Spleen (tissue), 11 donors: ENCODE measurements around the gene CLASP1. TPM values are rescaled to one million over a fixed set of nuclear protein-coding genes. Genes with fewer than 3 reads are reported as not detected.

Experiments used
- DNase-seq: peaks from one replicate; pipeline ENCODE4 v3.0.0-alpha.2; 2020
- H3K27ac ChIP-seq, 8 donors: fragments of 200-600 bp; sonication (generic) in 7 of 8; 1 replicate in 4 of 8; 2 replicates in 4 of 8; pipeline versions ENCODE4 v1.5.0 to v1.8.0; 2016 to 2021; ENCODE audit warnings: inconsistent platforms in 4 of 8, mild to moderate bottlenecking in 4 of 8, moderate library complexity in 1 of 8
- H3K27me3 ChIP-seq, 7 donors: fragments of 200-600 bp; sonication (generic) in 6 of 7; replicated peaks in 1 of 7; 1 replicate in 4 of 7; 2 replicates in 3 of 7; pipeline versions ENCODE4 v1.5.0 to v1.8.0; 2016 to 2021; ENCODE audit warnings: inconsistent platforms in 3 of 7, mild to moderate bottlenecking in 1 of 7
- H3K36me3 ChIP-seq, 6 donors: fragments of 200-600 bp; sonication (generic) in 5 of 6; 1 replicate in 4 of 6; 2 replicates in 2 of 6; pipeline versions ENCODE4 v1.5.0 to v1.8.0; 2016 to 2021; ENCODE audit warnings: inconsistent platforms in 2 of 6
- H3K4me1 ChIP-seq, 6 donors: fragments of 200-600 bp; sonication (generic) in 5 of 6; 1 replicate in 3 of 6; 2 replicates in 3 of 6; pipeline versions ENCODE4 v1.5.0 to v1.8.0; 2016 to 2021; ENCODE audit warnings: inconsistent platforms in 3 of 6
- H3K4me3 ChIP-seq, 8 donors: fragments of 200-600 bp; sonication (generic) in 7 of 8; 1 replicate in 4 of 8; 2 replicates in 4 of 8; pipeline versions ENCODE4 v1.5.0 to v1.8.0; 2016 to 2021; ENCODE audit warnings: inconsistent platforms in 4 of 8, mild to moderate bottlenecking in 4 of 8, moderate library complexity in 2 of 8
- H3K9me3 ChIP-seq, 8 donors: fragments of 200-600 bp; sonication (generic) in 7 of 8; 1 replicate in 4 of 8; 2 replicates in 4 of 8; pipeline versions ENCODE4 v1.5.0 to v1.8.0; 2016 to 2021; ENCODE audit warnings: inconsistent platforms in 4 of 8
- POLR2A ChIP-seq, 3 donors: fragments of 450-650 bp; IDR thresholded peaks; one replicate each; pipeline ENCODE4 v1.5.1; 2017; ENCODE audit warnings: antibody characterized with exemption in 3 of 3, mild to moderate bottlenecking in 1 of 3
- POLR2AphosphoS5 ChIP-seq, 3 donors: sonication (generic); formaldehyde crosslinking; IDR thresholded peaks; one replicate each; pipeline ENCODE4 v1.5.1; 2017; ENCODE audit warnings: antibody characterized with exemption in 3 of 3
- WGBS, 5 donors: extraction: QIAGEN DNeasy Blood & Tissue Kit in 3 of 5; methylation state at CpG; one replicate each; pipeline versions ENCODE4 v1.1.5 to v1.1.7; 2013 to 2018; 5-methylcytosine and 5-hydroxymethylcytosine counted together
- intact Hi-C: fragments of 100-400 bp; cut with DNase I; formaldehyde crosslinking; loops from one replicate; pipeline ENCODE4 v1.15.0; 2023; ENCODE audit warnings: low total_unique reads
- polyA plus RNA-seq, 3 donors: library from polyadenylated mRNA; stranded (reverse); fragments of 200-250 nt; gene quantifications; one replicate each; pipeline ENCODE4 v1.2.1, GENCODE V29; 2013
- total RNA-seq, 7 donors: library from RNA; depleted of rRNA in 3 of 7; stranded (reverse); fragments of >200 nt in 3 of 7; fragmentation: NEBNext Ultra II Directional in 4 of 7; extraction: Animal tissue kit (Norgen Biotek cat#: 25700) in 4 of 7; gene quantifications; one replicate each; pipeline versions ENCODE4 v1.1.0 to v1.2.1, GENCODE V29; 2016 to 2021
- TF ChIP-seq, protein P1 (sequence below), 11 experiments: fragments of 200-600 bp in 7 of 11; fragments of 450-650 bp in 4 of 11; sonication (generic) in 4 of 11; IDR thresholded peaks in 8 of 11; conservative IDR thresholded peaks in 3 of 11; 1 replicate in 7 of 11; 2 replicates in 4 of 11; pipeline versions ENCODE4 v1.4.0 to v1.8.0; 2016 to 2021; ENCODE audit warnings: antibody characterized with exemption in 11 of 11, inconsistent platforms in 4 of 11, mild to moderate bottlenecking in 1 of 11
- donor health status: healthy with polysubstance abuse.
- donor health status: DM: no; HTN: no; CAD: no; lungs with moderate emphysema.
- donor health status: DM: no; HTN: no; CAD: no.
- donor health status: Bipolar disorder and iron deficiency.
- donor health status: healthy.
- donor health status: DM: no; HTN: no; CAD: no.
- donor health status: DM: yes; HTN: yes; CAD: no.

CLASP1 gene
- total and polyA plus RNA-seq, 10 donors: 4.0 to 103 (median 71.7) TPM

DNA sequence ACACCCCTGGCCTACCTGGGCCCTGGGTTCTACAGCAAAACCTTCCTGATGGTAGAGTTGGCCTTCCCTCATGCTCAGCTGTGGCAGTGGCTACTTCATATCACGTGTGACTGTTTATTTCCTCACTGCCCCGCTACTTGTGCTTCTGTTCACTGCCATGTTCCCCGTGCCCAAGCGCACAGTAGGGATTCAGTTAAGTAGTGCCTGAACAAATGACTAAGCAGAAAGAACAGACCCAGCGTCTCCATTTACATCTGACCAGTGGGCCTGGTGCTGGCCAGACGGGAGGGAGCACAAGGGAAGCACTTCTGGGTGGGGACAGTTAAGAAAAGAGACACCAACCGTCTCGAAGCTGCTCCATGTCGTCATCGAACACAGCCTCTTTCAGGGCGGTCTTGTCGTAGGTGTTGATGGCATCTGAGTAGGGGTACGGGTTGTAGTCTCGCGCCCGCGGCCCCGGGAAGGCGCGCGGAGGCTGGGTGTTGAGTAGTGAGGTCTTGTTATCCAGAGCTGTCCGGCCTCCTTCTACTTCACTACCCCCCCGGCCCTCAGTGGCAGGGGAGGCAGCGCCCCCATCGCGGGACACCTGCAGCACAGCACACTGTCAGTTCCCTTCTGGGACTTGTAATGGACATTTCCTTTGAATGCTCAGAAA lies 281.9 kb downstream of the CLASP1 start:
- Histone ChIP-seq H3K9me3 (no peaks in the 10 kb centered on the region), H3K27ac (no peak overlapping the region), H3K36me3 (peaks cover 2 to 98% (median 62%) of the 10 kb centered on the region in 6 donors), H3K4me1 (peaks cover 0 to 10% (median 0%) of the 10 kb centered on the region in 6 donors), H3K4me3 (no peak overlapping the region), H3K27me3 (no peaks in the 10 kb centered on the region)
- no peak for DNase-seq
- 94 to 97% (median 96%) methylated on average over 26 of the region's 26 CpGs for WGBS, 5 donors
- TF ChIP-seq, protein P1, sequence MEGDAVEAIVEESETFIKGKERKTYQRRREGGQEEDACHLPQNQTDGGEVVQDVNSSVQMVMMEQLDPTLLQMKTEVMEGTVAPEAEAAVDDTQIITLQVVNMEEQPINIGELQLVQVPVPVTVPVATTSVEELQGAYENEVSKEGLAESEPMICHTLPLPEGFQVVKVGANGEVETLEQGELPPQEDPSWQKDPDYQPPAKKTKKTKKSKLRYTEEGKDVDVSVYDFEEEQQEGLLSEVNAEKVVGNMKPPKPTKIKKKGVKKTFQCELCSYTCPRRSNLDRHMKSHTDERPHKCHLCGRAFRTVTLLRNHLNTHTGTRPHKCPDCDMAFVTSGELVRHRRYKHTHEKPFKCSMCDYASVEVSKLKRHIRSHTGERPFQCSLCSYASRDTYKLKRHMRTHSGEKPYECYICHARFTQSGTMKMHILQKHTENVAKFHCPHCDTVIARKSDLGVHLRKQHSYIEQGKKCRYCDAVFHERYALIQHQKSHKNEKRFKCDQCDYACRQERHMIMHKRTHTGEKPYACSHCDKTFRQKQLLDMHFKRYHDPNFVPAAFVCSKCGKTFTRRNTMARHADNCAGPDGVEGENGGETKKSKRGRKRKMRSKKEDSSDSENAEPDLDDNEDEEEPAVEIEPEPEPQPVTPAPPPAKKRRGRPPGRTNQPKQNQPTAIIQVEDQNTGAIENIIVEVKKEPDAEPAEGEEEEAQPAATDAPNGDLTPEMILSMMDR (IDR thresholded peaks at IDR 0.05 in 8 of 11, conservative IDR thresholded peaks at IDR 0.05 in 3 of 11): no peak
- peak in 1 of 3 donors; percentile 35 for TF ChIP-seq POLR2AphosphoS5 (IDR thresholded peaks at IDR 0.05)
- intact Hi-C loops: no loop called here

DNA sequence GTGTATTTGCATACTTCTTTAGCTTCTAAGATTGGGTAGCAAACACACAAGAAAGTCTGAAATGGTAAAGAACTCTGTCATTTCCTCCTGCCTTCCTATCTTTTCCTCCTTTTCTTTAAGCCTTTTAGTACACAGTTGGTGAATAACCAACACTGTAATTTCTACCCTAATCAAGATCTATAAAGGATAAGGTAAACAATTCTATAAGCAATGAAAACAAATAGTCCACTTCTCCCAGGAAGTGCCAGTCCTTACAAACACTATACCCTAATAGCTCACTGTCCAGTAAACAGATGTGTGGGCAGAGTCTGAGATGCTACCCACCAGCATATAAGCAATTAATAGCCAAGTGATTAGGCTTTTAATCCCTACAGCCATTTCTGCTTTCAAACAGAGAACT lies 283.2 kb downstream of the CLASP1 start:
- TF ChIP-seq POLR2AphosphoS5 (IDR thresholded peaks at IDR 0.05) (no peak), POLR2A (IDR thresholded peaks at IDR 0.05) (no peak)
- TF ChIP-seq, protein P1 (IDR thresholded peaks at IDR 0.05 in 8 of 11, conservative IDR thresholded peaks at IDR 0.05 in 3 of 11): no peak
- Histone ChIP-seq H3K27ac (no peak overlapping the region), H3K4me3 (no peak overlapping the region), H3K4me1 (peaks cover 0 to 10% (median 0%) of the 10 kb centered on the region in 6 donors), H3K36me3 (peaks cover 2 to 98% (median 71%) of the 10 kb centered on the region in 6 donors), H3K9me3 (no peaks in the 10 kb centered on the region), H3K27me3 (no peaks in the 10 kb centered on the region)
- intact Hi-C loops: no loop called here
- DNase-seq: no peak

DNA sequence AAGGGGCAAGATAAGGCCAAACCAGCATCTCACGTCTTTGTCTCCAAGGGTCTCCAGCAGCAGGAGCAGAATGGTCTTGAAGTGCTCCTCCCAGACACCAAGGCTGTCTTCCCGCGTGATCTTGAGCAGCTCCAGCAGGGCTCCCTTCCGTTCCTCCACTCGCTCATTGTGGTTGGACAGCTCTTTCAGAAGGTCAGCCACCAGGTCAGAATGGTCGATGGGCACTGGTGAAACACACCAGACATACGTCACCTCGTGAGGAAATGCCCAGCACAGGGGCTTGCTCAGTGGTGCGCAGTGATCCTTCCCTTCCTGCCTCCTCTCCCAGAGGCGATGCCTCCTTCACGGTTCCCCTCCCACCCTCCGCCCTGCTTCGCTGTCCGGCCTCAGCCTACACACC lies 284.2 kb downstream of the CLASP1 start:
- H3K27me3 ChIP-seq: no peaks in the 10 kb centered on the region
- no peak for DNase-seq
- intact Hi-C loops: no loop called here
- peaks cover 2 to 98% (median 74%) of the 10 kb centered on the region in 6 donors for H3K36me3 ChIP-seq
- H3K4me1 ChIP-seq: peaks cover 0 to 10% (median 0%) of the 10 kb centered on the region in 6 donors
- TF ChIP-seq POLR2A (IDR thresholded peaks at IDR 0.05) (no peak), POLR2AphosphoS5 (IDR thresholded peaks at IDR 0.05) (no peak)
- TF ChIP-seq, protein P1 (IDR thresholded peaks at IDR 0.05 in 8 of 11, conservative IDR thresholded peaks at IDR 0.05 in 3 of 11): no peak
- no peak overlapping the region for H3K4me3 ChIP-seq
- 93 to 95% (median 94%) methylated on average over 14 of the region's 14 CpGs for WGBS, 5 donors
- no peak overlapping the region for H3K27ac ChIP-seq
- H3K9me3 ChIP-seq: no peaks in the 10 kb centered on the region

DNA sequence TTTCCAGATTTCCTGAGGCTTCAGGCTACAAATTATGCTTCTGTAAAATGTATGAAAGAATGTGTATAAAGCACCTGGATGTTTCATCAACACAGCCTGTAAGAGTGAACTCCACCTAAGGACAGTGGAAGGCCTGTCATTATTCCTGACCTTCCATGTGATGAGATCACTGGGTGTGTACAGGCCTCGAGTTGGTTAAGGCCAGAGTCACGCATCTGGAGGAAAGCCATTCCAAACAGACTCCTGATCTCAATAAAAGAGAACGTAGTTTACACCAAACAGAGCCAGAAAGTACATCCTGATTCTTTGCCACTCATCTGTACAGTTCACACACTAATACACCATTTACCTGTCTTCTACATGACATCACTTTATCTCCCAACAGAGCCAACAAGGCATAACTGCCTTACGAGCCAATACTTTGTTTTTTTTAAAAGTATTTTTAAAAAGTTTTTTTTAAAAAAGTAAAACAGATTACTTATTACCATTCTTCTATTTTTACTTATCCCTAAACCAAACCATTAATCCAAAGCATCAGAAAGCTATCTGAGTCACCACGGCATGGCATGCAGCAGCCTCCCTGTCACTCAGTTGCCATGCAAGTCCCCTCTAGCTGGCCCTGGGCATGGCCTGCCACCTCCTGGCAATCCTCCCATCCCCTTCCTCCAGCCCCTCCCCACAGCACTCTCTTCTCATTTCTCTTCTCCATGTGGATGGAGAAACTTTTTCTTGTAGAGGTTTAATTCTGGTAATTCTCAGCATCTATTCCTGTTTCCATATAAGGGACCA lies 285.4 kb downstream of the CLASP1 start:
- H3K4me3 ChIP-seq: no peak overlapping the region
- intact Hi-C loops: no loop called here
- H3K27me3 ChIP-seq: no peaks in the 10 kb centered on the region
- TF ChIP-seq POLR2A (IDR thresholded peaks at IDR 0.05) (no peak), POLR2AphosphoS5 (IDR thresholded peaks at IDR 0.05) (no peak)
- TF ChIP-seq, protein P1 (IDR thresholded peaks at IDR 0.05 in 8 of 11, conservative IDR thresholded peaks at IDR 0.05 in 3 of 11): no peak
- peaks cover 0 to 10% (median 0%) of the 10 kb centered on the region in 6 donors for H3K4me1 ChIP-seq
- peaks cover 2 to 100% (median 78%) of the 10 kb centered on the region in 6 donors for H3K36me3 ChIP-seq
- no peak for DNase-seq
- H3K9me3 ChIP-seq: no peaks in the 10 kb centered on the region
- WGBS, 5 donors: 70 to 82% (median 79%) methylated on average over 5 of the region's 5 CpGs
- peak overlapping the region in 1 of 8 donors; percentile 15 for H3K27ac ChIP-seq
